ENCODE measurements around the gene NOS1AP. TPM values are rescaled to one million over a fixed set of nuclear protein-coding genes. Genes with fewer than 3 reads are reported as not detected.
A peak's percentile ranks its signal among the peaks of the same experiment; 100 is the strongest.

NOS1AP gene
- total RNA-seq, 1 donor = 0.43 TPM

DNA sequence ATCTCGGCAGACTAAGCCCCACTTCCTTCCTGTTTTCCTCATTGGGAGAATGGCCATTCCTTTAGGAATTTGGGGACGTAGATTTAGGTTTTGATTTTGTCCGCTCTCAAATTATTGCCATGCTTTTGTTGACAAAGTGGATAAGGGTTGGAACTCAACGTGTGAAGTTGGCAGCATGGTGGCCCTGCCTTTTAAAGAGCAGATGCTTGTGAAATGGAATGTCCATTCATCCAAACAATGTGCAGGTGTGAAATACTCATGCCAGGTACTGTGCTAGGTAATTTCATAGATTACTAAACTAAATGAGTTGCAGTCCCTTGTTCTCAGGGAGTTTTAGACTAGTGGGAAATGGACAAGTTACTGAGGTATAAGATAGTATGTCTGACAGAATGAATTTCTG, 232.2 kb downstream of the NOS1AP start:
- TF ChIP-seq, protein P1, sequence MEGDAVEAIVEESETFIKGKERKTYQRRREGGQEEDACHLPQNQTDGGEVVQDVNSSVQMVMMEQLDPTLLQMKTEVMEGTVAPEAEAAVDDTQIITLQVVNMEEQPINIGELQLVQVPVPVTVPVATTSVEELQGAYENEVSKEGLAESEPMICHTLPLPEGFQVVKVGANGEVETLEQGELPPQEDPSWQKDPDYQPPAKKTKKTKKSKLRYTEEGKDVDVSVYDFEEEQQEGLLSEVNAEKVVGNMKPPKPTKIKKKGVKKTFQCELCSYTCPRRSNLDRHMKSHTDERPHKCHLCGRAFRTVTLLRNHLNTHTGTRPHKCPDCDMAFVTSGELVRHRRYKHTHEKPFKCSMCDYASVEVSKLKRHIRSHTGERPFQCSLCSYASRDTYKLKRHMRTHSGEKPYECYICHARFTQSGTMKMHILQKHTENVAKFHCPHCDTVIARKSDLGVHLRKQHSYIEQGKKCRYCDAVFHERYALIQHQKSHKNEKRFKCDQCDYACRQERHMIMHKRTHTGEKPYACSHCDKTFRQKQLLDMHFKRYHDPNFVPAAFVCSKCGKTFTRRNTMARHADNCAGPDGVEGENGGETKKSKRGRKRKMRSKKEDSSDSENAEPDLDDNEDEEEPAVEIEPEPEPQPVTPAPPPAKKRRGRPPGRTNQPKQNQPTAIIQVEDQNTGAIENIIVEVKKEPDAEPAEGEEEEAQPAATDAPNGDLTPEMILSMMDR (IDR thresholded peaks at IDR 0.05; ENCODE audit: insufficient read depth, low read depth, low read length) = no peak
- no peak overlapping the region for H3K4me3 ChIP-seq (ENCODE audit: low read depth, low read length)
- DNase-seq (ENCODE audit: low read depth) = no peak

DNA sequence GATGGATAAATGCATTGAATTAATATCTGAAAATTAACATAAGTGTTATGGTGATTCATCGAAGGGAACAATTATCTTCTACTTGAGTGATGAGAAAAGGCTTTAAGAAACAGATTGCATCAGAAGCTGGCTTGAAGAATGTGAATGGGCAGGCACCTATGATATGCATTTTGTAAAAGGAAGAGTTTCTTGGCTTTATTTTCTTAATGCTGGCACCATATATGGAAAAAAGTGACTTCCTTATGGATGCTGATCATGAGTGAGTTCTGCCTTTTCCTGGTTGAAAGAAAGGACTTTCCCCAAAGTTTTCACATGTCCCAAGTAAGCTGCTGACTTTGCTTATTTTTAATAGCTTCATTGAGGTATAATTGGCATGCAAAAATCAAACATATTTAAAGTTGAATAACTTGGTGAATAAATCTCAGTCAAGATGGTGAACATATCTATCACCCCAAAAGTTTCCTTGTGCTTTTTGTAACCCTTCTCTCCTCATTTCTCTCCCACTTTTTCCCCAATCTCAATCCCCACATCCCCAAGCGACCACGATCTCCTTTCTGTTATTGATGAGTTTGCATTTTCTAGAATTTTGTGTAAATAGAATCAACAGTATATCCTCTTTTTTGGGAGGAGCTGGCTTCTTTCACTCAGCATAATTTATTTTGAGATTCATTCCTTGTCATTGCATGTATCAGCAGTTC, 233.0 kb downstream of the NOS1AP start:
- H3K4me3 ChIP-seq (ENCODE audit: low read depth, low read length) = no peak overlapping the region
- DNase-seq (ENCODE audit: low read depth) = no peak
- TF ChIP-seq, protein P1 (IDR thresholded peaks at IDR 0.05; ENCODE audit: insufficient read depth, low read depth, low read length) = no peak

DNA sequence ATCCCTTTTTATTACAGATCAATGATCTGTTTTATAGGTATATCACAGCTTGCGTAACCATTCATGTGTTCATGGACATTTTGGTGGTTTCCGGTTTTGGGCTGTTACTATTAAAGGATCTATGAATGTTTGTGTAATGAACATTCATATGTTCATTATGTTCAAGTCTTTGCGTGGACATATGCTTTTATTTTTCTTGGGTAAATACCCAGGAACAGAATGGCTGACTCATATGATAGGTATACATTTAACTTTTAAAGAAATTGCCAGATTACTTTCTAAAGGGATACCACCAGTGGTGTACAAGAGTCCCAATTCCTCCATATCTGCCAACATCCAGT, 233.5 kb downstream of the NOS1AP start:
- H3K4me3 ChIP-seq (ENCODE audit: low read depth, low read length) = no peak overlapping the region
- DNase-seq (ENCODE audit: low read depth) = peak; percentile 16
- TF ChIP-seq, protein P1 (IDR thresholded peaks at IDR 0.05; ENCODE audit: insufficient read depth, low read depth, low read length) = no peak

GRCh38 chr1:162304736-162305135, 235.2 kb downstream of the NOS1AP start:
- no peak for DNase-seq (ENCODE audit: low read depth)
- H3K4me3 ChIP-seq (ENCODE audit: low read depth, low read length) = no peak overlapping the region
- TF ChIP-seq, protein P1 (IDR thresholded peaks at IDR 0.05; ENCODE audit: insufficient read depth, low read depth, low read length) = no peak

DNA sequence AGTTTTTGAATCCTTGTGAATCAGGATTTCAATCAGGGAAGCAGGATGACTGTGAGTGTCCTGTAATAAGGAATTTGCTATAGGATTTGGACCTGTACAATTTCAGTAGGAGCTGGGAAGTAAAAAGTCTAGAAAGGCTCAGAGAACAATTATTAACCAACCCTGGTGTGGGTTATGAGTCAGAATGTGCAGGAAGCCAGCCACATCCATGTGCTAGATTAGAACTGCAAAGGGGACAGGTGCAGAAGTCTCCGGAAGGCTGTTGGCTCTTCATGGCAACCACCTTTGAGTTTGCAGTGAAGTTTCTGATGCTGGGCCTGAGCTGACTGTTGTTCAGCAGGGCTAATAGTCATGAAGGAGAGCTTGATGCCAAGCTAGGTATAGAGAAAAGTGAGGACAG, 236.5 kb downstream of the NOS1AP start:
- DNase-seq (ENCODE audit: low read depth) = no peak
- TF ChIP-seq, protein P1 (IDR thresholded peaks at IDR 0.05; ENCODE audit: insufficient read depth, low read depth, low read length) = no peak
- H3K4me3 ChIP-seq (ENCODE audit: low read depth, low read length) = no peak overlapping the region

- no peak overlapping the region for H3K4me3 ChIP-seq (ENCODE audit: low read depth, low read length)
- TF ChIP-seq, protein P1 (IDR thresholded peaks at IDR 0.05; ENCODE audit: insufficient read depth, low read depth, low read length) = no peak
- DNase-seq (ENCODE audit: low read depth) = no peak
Measured at GRCh38 chr1:162310337-162310736, 240.8 kb downstream of the NOS1AP start.

GRCh38 chr1:162314206-162314605, 244.7 kb downstream of the NOS1AP start:
- no peak for DNase-seq (ENCODE audit: low read depth)
- H3K4me3 ChIP-seq (ENCODE audit: low read depth, low read length) = no peak overlapping the region
- TF ChIP-seq, protein P1 (IDR thresholded peaks at IDR 0.05; ENCODE audit: insufficient read depth, low read depth, low read length) = no peak
